Stomach (tissue), 4 donors: ENCODE data around the gene HPN.

Experiments used
- EP300 ChIP-seq: sonication (generic); formaldehyde crosslinking; IDR thresholded peaks from one replicate; pipeline ENCODE4 v1.6.1; 2017; ENCODE audit warnings: antibody characterized with exemption
- POLR2A ChIP-seq, 4 donors: fragments of 450-650 bp; IDR thresholded peaks; one replicate each; pipeline ENCODE4 v1.6.1; 2016; ENCODE audit warnings: antibody characterized with exemption in 4 of 4, control low read depth in 2 of 4, mild to moderate bottlenecking in 1 of 4, moderate library complexity in 1 of 4
- POLR2AphosphoS5 ChIP-seq, 3 donors: sonication (generic); formaldehyde crosslinking; IDR thresholded peaks; one replicate each; pipeline ENCODE4 v1.6.1; 2016; ENCODE audit warnings: antibody characterized with exemption in 3 of 3
- TF ChIP-seq, protein P1 (sequence below), 7 experiments: fragments of 450-650 bp in 4 of 7; fragments of 200-600 bp in 3 of 7; sonication (generic) in 3 of 7; IDR thresholded peaks; one replicate each; pipeline ENCODE4 v1.5.1; 2016 to 2019; ENCODE audit warnings: antibody characterized with exemption in 7 of 7, control low read depth in 2 of 7, mild to moderate bottlenecking in 1 of 7

- TF ChIP-seq, protein P1, sequence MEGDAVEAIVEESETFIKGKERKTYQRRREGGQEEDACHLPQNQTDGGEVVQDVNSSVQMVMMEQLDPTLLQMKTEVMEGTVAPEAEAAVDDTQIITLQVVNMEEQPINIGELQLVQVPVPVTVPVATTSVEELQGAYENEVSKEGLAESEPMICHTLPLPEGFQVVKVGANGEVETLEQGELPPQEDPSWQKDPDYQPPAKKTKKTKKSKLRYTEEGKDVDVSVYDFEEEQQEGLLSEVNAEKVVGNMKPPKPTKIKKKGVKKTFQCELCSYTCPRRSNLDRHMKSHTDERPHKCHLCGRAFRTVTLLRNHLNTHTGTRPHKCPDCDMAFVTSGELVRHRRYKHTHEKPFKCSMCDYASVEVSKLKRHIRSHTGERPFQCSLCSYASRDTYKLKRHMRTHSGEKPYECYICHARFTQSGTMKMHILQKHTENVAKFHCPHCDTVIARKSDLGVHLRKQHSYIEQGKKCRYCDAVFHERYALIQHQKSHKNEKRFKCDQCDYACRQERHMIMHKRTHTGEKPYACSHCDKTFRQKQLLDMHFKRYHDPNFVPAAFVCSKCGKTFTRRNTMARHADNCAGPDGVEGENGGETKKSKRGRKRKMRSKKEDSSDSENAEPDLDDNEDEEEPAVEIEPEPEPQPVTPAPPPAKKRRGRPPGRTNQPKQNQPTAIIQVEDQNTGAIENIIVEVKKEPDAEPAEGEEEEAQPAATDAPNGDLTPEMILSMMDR (IDR thresholded peaks at IDR 0.05): no peak
- no peak for TF ChIP-seq POLR2A (IDR thresholded peaks at IDR 0.05)
- TF ChIP-seq POLR2AphosphoS5 (IDR thresholded peaks at IDR 0.05): no peak
- no peak for TF ChIP-seq EP300
These were observed 2.4 kb downstream of the HPN start for GRCh38 chr19:35043906-35044305.
